RWPE1 (cell line): ENCODE data around the gene KRTAP27-1.
A peak's percentile ranks its signal among the peaks of the same experiment; 100 is the strongest.

Experiments
- CTCF ChIA-PET: fragments of 350-600 bp; sonication (Branson Sonifier 250); formaldehyde crosslinking; extraction: SDS; loops from one replicate; lab custom pipeline; 2021; lab: Yijun Ruan, JAX
- POLR2A ChIA-PET: fragments of 400-600 bp; formaldehyde crosslinking; extraction: SDS; loops from one replicate; lab custom pipeline; 2020; ENCODE audit warnings: antibody characterized with exemption; ENCODE audit not compliant: low non-redundant PET; lab: Yijun Ruan, JAX
- DNase-seq: peaks from one replicate; pipeline ENCODE4 v3.0.0; 2012; ENCODE audit warnings: low spot score
- H3K27ac ChIP-seq: fragments of 450-650 bp; 2 replicates; pipeline ENCODE4 v1.5.1; 2017
- TF ChIP-seq, protein P1 (sequence below): fragments of 450-650 bp; conservative IDR thresholded peaks from 2 replicates; pipeline ENCODE4 v1.5.1; 2017; ENCODE audit warnings: low read depth, mild to moderate bottlenecking

KRTAP27-1 gene

DNA sequence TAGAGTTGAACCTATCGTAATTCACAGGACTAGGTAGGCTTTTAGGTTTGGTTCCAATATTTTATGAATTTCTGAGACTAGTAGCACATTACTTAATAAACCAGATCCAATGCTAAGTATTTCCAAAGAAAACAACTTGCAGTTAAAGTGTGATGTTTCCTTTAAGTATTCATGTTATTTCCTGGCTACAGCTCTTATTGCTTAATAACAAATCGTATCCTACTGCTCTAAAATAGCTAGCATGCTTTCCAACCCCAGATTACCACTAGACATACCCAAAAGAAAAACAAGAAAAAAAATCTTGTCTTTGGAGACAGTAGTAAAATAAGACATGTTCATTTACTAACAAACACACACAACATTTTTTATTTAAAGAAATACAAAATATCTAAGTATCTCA is 898 bp downstream of the KRTAP27-1 start:
- DNase-seq, result peak; percentile 2
- ChIA-PET CTCF (no interaction called here), POLR2A (no interaction called here)
- H3K27ac ChIP-seq, result no peak overlapping the region
- TF ChIP-seq, protein P1, sequence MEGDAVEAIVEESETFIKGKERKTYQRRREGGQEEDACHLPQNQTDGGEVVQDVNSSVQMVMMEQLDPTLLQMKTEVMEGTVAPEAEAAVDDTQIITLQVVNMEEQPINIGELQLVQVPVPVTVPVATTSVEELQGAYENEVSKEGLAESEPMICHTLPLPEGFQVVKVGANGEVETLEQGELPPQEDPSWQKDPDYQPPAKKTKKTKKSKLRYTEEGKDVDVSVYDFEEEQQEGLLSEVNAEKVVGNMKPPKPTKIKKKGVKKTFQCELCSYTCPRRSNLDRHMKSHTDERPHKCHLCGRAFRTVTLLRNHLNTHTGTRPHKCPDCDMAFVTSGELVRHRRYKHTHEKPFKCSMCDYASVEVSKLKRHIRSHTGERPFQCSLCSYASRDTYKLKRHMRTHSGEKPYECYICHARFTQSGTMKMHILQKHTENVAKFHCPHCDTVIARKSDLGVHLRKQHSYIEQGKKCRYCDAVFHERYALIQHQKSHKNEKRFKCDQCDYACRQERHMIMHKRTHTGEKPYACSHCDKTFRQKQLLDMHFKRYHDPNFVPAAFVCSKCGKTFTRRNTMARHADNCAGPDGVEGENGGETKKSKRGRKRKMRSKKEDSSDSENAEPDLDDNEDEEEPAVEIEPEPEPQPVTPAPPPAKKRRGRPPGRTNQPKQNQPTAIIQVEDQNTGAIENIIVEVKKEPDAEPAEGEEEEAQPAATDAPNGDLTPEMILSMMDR, result no peak

DNA sequence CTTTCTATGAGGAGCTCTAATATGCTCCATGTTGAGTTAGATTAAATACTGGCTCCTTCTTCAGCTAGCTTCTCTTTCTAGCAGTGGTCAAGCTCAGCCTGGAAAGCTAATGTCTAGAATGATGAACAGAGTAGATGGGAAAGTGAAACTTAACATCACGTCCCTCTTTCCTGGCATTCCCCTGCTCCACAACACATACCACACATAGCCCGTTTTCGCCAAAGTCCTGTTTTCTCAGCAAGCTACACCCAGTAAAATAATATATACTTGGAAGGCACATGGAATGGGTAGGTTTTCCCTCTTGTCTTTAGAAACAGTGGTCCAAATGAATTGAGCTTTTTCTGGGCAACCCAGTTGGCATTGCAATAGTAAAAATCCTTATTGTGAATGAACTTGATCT is 3.8 kb downstream of the KRTAP27-1 start:
- H3K27ac ChIP-seq, result no peak overlapping the region
- POLR2A ChIA-PET, result no interaction called here
- CTCF ChIA-PET, result interaction anchor here (0.6 to 0.7 kb wide), 2 partner anchors 290 to 325 kb away, joined by 3 read pairs; no protein-coding TSS in a partner anchor
- TF ChIP-seq, protein P1, result no peak
- DNase-seq, result no peak

DNA sequence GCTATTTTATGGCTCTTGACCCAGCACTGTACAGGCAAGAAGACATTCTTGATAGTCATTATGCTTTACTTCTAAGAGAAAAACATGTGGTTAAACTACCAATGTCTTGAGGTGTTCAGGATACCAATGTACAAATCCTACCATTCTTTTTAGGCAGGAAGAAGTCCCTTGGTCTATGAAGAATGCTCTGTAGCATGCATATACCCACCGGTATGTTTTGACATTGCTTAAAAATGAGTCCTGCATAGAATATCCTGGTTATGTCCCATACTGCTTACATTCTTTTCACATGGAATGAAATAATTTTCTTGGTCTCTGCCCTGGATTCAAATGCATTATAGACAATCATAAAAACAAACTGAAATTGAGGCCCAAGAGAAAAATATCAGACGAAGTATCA is 4.8 kb downstream of the KRTAP27-1 start:
- H3K27ac ChIP-seq, result no peak overlapping the region
- POLR2A ChIA-PET, result no interaction called here
- DNase-seq, result no peak
- CTCF ChIA-PET, result no interaction called here
- TF ChIP-seq, protein P1, result no peak

DNA sequence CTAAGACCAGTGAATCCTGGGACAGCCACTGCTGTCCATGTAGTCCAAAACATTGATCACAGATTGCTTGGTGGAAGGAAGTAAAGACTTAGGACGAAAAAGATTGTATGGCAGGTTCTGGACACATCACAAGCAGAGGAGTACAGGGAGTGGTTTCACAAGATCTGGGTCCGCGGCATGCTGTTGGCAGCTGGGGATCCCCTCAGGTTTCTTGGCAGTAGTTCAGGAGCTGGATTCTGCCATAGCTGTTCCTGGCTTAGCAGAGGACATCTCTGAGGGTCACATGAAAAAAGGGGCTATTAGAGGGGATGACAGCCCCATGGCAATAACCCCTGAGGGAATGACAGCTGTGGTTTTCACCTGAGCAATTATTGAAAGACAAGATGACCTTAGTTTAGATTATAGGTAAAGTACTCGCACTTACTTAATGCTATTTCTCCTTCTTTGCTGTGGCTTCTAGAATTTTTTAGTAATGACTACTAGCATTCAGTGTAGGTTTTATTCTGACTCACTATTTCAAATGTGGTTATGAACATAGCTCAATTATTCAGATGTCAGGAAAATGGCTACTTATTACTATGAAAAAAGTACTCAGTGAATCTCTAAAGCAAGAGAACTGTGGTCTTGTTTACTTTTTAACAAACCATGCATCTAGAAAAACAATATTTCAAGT is 8.2 kb downstream of the KRTAP27-1 start:
- DNase-seq, result peak; percentile 8
- H3K27ac ChIP-seq, result no peak overlapping the region
- ChIA-PET CTCF (interaction anchor here (0.6 to 1.0 kb wide), 4 partner anchors 8 to 447 kb away, joined by 3 read pairs; no protein-coding TSS in a partner anchor), POLR2A (no interaction called here)
- TF ChIP-seq, protein P1, result no peak

DNA sequence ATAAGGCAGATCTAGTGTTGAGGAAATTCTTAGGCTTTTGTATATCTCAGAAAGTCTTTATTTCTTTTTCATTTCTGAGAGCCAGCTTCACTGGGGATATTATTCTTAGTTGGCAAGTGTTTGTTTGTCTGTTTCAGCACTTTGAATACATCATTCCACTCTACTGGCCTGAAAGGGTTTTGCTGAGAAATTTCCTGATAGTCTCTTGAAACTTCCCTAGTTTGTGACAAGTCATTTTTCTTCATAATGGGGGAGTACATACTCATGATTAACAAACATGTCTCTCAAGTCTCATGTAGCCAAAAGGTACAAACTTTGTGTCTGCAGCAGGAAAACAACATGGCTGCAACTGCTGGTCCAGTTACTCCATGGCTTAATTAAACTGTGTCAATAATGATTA is 11.1 kb downstream of the KRTAP27-1 start:
- ChIA-PET CTCF (no interaction called here), POLR2A (no interaction called here)
- DNase-seq, result no peak
- TF ChIP-seq, protein P1, result no peak
- no peak overlapping the region for H3K27ac ChIP-seq

DNA sequence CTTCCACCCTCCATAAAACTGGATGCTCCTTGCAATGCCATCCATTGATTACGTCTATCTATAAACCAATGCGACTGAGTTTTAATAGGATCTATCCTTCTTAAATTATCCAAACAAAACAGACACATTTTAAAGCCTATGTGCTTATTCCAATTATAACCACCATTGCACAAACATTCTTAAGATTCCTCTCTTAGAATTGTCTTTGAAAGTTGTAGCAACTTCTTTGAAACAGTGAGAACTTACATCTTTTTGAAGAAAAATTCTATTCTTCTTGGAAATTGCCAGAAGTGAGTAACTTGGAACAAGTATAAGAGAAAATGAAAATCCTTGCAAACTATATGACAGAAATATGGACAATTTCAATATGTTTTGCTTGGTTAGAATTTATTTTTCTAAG is 17.3 kb downstream of the KRTAP27-1 start, which contains the start of gene KRTAP26-1:
KRTAP26-1 (minus strand) TSS at position 101 of the 400 bp plus-strand sequence. CDS start 280 bp downstream, outside the sequence.
- CTCF ChIA-PET, result interaction anchor here (0.6 kb wide), 1 partner anchor 109 kb away, joined by 3 read pairs; no protein-coding TSS in a partner anchor
- TF ChIP-seq, protein P1, result no peak
- no peak within 1 kb of the TSS for H3K27ac ChIP-seq
- no peak for DNase-seq
- POLR2A ChIA-PET, result no interaction called here
